ENCODE measurements around the gene KCTD16.

KCTD16 gene

DNA sequence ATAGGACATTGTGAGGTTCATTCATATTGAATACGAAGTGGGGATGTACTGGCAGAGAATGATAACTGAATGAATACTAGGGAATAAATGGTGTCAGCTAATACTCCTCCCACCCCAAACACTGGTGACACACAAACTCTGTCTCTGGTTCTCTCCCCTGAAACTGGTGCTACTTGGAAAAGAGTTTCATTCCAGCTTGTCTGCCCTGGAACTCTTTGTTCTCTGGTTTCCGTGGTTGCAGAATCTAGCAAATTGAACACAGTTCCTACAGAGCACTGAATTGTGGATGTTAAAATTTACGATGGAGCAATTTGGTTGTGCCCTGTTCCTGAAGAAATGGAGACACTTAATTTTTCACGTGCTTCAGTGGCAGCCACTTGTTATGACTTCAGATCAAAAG is 181.7 kb downstream of the KCTD16 start:
- DNase-seq, result no peak

DNA sequence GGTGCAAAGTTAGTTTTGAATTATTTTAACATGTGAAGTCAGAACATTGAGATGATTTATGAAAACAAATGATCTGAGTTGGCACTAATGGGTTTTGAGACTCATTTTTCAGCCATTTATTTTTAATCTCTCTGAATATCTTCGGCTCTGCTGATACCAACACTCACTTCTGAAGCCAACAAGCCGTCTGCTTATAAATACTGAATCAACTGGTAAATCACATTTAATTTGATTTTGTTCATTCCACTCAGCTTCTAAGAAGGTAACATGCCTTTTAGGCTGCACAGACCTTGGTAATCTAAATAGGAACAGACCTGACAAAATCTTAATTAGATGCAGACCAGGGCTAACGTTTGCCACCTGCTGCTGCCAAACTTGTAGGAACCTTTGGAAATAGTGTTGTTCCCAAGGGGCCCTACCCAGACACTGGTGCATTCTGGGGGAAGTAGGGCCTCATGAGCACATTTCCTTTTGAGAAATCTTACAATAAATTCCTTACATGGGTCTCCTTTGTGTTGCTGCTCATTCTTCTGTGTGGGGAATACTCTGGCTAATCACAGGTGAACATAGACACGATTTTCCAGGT is 182.2 kb downstream of the KCTD16 start:
- DNase-seq, result no peak

DNA sequence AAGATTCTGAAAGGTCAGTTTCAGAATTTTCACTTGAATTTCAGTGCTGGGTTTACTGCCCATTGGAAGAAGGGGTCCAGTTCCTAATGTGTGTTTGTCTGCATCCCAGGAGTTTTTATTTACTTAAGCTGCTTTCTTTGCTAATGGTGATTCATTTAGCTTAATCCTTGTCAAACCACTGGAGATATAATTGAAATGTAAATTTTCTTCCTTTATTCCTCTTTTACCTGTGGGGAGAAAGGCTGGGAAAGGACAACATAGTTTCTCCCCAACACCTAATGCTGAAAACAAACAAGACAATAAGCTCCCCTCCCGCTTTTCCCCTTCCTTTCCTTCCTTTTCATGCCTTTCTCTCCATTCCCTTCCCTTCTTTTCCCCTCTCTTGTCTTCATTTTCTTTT is 185.8 kb downstream of the KCTD16 start:
- no peak for DNase-seq

DNA sequence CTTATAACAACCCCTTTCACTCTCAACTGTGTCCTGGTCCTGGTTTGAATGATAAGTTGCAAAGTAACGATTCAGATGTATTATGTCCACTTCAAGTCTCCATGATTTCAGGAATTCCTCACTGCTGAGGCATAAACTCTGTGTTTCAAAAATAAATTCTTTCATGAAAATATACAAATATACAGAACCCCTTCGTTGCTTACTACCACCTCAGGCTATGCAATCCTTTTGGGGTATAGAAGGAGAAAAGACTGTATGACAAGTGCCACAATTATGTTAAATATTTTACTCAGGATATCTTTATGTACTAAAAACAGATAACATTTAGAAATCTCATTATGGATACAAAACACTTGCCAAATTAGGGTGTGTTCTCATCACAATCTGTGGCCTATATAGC is 190.7 kb downstream of the KCTD16 start:
- no peak for DNase-seq

DNA sequence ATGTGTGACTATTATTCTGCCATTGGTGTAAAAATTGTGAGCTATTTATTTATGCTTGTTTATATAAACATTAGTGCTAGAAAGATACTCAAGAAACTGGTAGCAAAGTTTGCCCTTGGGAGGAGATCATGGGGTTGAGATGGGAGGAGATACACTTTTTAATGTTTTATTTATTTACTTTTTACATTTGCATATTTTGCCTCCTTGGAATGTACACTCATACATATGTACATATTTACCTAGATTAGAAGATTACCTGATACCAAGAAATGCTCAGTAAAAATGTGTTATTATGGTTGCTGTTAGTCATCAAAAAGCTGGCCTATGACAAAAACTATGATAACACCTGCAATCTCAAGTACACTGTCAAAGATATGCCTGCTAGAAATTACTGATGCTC is 195.2 kb downstream of the KCTD16 start:
- no peak for DNase-seq

DNA sequence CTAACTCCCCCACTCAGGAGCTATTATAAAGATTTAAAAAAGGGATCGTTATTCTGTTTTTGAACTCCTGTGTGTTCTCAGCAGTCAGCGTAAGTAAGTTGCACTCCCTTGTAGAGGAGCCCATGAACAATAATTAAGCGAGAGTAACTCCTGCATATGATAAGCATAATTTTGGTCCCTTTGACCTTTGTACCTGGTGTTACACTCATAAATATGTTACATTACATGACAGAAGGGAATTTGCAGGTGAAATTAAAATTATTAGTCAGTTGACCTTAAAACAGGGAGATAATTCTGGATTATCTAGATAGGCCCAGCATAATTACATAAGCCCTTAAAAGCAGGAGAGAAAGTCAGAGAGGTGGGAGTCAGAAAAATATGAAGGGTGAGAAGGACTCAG is 197.3 kb downstream of the KCTD16 start:
- no peak for DNase-seq

DNA sequence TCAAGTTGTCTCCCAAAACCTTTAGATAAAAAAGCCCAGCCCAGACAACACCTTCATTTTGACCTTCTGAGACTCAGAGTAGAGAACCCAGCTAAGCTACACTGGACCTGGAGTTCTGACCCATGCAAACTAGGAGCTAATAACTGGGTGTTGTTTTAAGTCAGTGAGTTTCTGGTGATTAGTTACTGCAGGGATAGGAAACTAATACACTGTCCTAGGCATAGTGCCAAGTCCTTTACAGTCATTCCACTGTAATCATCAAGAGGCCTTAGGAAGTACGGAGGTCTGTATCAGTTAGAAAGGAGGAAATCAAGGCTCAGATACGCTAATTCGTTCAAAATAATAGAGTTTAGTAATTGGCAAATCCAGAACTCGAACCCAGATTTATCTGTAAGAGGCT is 197.9 kb downstream of the KCTD16 start:
- no peak for DNase-seq

DNA sequence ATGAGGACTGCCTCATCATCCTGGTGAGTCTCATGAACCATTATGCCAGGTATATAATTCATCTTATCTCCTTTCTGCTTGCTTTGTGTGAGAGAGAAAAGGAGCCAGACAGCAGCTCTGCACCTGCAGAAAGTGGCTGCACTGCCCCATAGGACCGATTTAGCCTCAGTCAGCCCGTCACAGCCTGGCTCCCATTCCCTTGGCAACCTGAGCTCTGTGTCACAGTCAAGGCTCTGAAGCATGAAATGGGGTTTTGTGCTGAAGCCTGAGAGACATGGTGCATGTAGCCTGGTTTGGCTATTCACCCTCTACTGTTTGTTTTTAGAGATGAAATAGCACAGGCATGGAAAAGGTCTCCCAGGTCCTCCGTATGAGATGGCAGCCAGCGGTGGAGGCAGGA is 198.3 kb downstream of the KCTD16 start:
- DNase-seq, result no peak

DNA sequence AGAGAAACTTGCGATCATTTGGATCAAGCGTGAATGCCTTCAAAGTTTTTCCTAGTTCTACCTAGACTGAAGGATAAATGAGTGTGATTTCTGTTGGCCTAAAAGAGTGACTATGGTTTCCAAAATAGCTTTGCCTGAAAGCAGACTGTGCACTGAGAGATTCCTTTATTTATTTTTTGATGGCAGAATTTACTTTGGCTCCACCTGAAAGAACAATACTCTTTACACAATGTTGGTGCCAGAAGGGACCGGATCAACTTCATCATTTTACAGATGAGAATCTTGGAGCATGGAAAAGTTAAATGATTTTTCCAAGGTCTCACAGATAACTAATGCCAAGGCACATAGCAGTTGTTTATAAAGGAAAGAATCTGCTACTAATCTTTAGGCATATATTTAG is 199.6 kb downstream of the KCTD16 start:
- DNase-seq, result no peak

DNA sequence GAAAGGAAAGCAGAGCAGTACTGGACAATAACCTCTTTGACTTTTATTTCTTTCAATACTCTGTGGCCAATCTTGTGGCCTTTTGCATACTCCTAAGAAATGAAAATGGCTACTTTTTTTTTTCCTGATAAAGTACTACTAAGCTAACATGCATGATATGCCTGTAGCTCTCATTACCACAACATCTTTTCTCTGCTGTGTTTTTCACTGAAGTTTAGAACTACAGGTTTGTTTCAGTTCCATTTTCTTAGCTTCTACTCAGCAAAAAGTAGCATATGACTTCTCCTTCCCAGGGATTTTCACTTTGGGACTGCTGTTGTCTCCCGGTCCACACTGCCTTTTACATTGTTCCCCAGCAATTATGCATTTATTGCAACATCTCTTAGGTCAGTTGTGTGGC is 204.0 kb downstream of the KCTD16 start:
- no peak for DNase-seq

DNA sequence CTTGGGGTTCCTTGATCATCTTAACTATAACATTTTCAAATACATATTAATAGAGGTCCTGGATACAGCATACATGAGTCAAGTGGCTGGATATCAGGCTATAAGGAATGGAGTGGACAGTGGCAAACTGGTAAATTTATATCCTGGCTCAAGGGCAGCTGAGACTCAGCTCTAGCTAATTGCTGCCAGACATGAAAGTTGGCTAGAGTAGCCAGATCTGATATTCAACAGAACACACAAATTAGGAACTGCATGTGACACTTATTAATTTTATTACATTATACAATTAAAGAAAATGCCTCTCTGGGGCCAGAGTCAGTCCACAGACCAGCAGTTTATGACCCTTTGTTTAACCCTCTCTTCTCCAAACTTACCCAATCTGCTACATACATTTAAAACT is 206.5 kb downstream of the KCTD16 start:
- DNase-seq, result no peak

DNA sequence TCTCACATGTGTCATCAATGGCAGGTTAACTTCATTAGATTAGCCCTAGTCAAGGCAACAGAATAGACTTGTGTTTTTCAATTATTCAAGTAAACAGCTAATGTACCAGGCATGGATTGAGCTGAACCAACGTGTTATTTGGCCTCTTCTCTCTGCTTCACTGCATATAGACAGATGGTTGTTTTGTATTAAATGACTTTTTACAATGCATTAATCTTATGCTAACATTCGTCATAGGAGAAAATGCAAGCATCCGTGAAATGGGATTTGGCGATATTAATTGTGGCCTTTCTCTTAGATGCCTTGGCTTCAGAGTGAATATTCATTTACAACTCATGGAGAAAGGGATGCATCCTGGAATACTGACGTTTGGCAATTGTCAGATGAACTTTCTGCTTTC is 208.0 kb downstream of the KCTD16 start:
- DNase-seq, result no peak

DNA sequence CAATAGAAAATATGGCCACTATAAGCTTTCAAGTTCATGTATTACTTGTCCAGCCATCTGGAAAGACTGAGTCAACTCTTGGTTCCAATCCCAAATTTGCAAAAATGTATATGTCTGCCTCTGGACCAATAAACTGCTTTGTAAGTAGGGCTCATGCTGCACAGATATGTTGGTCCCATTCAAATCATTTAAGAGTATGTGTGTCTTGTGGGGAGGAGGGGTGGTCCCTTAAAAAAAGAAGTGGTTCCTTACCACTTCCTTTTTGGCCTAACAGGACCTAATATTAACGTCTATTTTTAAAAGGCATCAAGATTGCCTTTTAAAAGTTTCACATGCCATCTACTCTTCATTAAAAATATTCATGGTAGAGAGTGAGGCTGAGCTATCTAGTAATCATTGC is 214.9 kb downstream of the KCTD16 start:
- DNase-seq, result no peak

DNA sequence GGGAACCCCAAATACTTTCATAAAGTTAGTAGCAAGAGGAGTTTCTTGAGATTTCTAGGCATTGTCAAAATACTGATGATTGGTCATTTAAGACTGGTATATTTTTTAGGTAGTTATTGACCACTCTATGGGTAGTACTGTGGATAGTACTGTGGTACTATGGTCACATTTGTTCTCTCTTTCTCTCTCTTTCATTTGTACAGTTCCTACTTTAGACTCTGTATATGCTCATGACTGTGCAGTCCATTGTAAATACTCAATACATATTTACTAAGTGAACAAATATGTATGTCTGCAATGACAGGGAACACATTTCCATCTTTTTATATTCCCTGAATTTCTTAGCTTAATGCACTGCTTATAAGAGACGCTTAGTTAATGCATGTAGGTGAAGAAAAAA is 215.6 kb downstream of the KCTD16 start:
- no peak for DNase-seq

DNA sequence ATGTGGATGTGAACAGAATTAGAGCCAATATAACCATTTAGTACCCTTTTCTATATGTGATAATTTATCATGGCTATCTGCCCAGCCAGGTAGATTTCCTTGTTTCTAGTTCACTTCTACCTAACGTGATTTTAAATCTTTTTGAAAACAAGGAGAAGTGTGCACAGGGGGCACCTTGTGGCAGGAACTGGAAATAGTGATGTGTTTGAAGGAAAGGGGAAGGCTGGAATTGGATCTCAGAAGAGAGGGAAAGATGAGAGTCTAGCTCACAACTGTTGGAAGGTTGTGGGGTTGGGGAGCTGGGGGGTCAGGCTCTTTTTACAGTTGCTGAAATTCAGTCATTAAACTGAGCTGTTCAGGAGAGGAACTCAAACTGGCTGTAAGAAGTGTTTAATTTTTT is 219.5 kb downstream of the KCTD16 start:
- DNase-seq, result no peak

DNA sequence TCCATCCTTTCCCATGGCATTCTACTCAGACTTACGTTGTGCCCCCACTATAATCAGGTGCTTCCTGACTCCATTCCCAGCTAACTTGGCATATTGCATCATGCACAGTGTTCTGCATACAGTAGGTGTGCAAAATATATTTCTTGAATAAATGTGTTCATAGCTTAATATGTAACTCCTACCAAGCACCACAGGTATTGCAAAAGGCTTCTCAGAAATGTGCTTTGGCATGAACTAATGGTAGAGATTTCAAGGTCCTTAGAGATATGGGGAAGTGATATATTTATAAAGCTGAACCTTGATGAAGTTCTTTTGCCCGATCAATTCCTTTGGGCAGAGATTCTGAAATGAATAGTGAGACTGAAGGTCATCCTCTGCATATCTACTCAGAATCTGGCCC is 220.4 kb downstream of the KCTD16 start:
- no peak for DNase-seq

DNA sequence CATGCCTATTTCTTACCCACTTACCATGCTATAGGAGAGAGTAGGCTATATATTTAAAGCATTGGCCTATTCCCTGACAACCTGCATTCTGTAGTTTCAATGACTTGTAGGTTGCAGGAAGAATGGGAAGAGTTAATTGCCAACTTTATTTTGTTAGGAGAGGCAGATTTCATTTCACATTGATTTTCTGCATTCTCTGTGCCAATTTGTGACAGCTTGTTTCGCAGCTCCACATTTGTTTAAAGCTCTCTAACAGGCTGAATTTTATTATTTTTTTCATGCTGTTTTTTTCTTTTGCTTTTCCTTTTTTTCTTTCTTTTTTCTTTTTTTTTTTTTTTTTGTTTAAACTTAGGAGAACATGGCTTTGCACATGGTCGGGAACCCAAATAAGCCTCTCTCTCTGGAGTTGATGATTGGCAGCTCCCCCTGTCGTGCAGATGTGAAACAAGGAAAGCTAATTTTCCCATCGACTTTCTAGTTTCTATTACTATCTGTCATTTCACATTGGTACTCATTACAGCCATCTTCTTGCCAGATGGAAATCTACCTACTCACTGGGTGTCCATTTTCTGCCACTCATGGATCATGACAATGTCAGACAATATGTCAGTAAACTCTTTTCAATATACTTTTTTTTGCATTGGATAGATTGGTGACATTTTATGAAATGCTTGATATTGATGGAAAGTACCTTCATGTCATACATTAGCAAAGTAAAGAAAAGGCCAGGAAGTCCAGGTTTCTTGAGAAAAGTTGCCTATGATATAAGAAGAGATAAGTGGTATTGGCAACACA is 223.2 kb downstream of the KCTD16 start:
- no peak for DNase-seq

DNA sequence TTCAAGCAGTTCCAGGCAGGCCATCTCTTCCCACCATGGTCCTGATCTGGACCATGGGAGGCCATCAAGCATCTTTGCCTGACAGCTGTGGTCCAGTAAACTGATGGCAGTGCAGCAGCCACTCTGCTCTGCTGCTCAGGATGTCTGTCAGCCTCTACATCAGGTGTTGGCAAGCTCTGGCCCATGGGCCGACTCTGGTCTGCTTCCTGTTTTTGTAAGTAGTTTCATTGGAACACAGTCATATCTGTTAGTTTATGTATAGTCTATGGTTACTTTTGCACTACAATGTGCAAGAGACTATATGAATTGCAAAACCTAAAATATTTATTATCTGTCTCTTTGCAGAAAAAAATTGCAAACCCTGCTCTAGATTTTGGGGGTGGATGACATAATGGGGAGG is 225.0 kb downstream of the KCTD16 start:
- DNase-seq, result no peak

DNA sequence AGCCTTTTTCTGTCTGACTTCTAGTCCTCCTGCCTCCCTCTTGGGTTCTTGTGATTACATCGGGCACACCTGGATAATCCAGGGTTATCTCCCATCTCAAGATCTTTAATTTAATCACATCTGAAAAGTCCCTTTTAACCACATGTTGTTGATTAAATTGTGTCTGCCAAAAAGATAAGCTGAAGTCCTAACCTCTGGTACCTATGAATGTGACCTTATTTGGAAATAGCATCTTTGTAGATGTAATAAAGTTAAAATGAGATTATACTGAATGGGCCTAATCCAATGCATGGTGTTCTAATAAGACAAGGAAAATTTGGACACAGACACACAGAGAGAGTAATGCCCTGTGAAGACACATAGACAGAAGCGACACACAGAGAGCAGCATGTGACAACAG is 232.4 kb downstream of the KCTD16 start:
- no peak for DNase-seq

DNA sequence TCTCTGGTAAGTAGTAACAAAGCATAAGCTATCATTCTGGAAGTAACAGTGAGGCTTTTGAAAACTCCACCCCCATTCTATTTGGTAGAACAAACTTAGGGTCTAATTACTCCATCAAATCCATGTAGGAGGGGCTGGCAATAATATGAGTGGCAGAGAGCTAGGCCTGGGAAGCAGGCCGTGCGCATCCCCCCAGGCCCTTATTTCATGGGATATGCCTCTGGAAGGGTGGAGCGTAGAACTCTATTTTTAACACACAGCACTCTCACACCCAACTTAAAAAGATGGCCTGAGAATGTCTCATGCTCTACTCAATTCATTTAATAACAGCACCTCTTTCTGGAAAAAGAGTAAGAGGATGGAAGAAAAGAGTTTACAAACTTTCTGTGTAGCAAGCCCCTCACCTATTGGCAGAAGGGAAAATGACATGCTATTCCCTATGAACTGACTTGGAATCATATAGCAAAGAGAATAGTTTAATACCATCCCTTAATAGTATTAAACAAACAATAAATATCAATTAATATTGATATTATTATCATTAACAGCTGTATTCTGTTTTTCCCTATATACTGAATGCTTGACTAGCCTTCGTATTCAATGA is 233.2 kb downstream of the KCTD16 start:
- DNase-seq, result no peak

DNA sequence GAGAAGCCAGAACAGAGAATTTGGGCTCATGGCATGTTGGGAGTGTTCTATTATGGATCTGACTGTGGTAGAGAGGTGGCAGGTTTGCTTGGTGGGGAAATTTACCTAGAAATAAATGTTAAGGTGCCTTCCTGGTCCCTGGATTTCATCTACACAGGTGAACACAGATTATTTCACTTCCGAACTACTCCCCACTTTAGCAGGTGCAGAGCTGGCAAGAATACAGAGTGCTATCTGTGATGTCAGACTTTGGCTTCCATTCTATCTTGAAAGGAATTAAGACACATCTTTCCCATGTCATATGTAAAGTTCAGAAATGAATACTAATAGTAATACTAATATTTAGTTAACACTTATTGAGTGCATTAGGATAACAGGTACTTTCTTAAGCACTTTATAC is 234.0 kb downstream of the KCTD16 start:
- DNase-seq, result no peak

DNA sequence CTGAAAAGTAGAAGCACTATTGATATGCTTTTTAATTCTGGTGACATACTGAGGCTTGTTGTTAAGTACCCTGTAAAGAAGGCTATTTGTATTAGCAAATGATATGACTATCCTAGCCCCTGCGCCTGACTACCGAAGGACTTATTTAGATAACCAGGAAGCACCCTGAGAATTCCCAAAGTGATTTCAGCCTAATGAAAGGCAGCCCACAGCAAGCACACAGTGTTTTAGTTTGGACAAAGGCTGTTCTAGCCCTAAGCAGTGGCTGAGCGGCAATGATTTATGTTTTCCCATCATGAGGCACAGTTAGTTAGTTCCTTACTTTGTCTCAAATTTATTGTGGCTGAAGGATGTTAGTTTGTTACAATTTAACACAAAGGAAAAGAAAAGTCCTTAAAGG is 235.3 kb downstream of the KCTD16 start:
- no peak for DNase-seq

DNA sequence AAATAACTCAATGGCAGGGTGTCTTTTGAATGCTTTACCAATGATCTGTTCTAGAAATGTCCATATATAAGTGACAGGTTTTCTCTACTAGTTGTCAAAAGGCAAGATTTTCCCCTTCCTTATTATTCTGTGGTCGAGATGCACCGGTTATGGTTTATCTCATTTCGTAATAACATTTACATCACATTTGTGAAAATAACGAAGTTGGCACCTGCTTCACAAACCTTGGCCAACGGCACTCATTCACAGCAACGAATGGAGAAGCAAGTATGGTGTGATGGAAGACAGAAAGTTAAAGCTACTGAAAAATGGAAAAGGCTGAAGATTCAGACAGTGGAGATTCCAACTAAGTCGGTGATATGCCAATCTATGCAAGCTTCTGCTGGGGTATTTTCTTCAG is 235.8 kb downstream of the KCTD16 start:
- DNase-seq, result no peak

DNA sequence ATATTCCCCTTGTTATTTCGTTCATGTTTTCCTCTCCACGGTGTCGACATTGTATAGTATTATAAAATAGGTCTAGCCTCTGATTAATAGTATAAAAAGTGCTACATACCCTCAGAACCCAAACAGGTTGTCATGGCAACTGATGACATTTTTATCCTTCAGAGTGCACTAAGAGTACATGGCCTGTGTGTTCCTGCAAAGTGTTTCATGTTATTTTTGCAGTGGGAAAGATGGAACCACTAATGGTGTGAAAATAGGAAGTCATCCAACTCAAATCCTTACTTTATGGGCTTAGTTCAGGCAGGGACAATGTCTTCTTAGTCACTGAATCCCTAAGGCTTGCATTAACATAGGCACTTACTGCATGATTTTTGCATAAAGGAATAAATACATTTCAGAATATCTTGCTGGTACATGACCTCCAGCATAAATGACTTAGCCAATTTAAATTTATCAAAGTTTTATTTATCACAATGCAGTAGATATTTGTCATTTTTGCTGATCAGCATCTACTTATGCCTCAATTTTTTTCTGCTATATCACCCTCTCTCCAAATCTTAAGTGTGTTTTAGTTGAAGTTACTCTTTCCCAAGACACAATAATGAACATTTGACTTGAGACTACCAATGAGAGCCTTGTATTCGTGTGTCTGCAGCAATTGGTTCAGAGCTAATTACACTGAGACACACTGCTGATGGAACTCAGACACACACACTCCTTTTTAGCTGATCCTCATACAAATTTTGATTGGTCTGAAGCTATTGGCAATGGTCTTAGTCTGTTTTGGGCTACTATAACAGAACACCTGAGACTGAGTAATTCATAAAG is 243.7 kb downstream of the KCTD16 start:
- DNase-seq, result no peak

All from stimulated activated CD8-positive, alpha-beta memory T cell treated with anti-CD3 and anti-CD28 coated beads, Interleukin-4, amount 100 ng/mL, for 48 hours (primary cell).